Body of pancreas (tissue), 4 donors: ENCODE results near the gene ISCA2.

Experiments used
- POLR2A ChIP-seq, 3 donors: fragments of 450-650 bp; IDR thresholded peaks; one replicate each; pipeline ENCODE4 v1.6.1; 2016; ENCODE audit warnings: antibody characterized with exemption in 3 of 3, mild to moderate bottlenecking in 2 of 3
- TF ChIP-seq, protein P1 (sequence below), 7 experiments: fragments of 450-650 bp in 4 of 7; fragments of 200-600 bp in 3 of 7; sonication (generic) in 3 of 7; IDR thresholded peaks; one replicate each; pipeline ENCODE4 v1.5.1; 2016 to 2019; ENCODE audit warnings: antibody characterized with exemption in 7 of 7

DNA sequence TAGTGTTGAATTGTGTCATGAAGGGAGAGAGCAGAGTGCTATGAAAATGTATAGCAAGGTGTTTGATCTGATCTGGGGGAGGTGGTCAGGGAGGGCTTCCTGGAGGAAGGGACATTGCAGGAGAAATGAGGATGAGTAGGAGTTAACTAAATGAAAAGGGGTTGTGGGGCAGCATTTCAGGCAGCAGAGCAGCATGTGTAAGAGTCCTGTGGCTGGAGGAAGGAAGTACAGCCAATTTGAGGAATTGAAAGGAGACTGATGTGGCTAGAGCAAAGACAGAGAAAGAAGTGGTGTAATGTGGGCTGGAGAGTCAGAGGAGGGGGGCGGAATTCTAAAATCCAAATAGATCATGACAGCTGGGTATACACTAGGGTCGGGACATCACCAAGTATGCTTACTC, 21.0 kb upstream of the ISCA2 start:
- TF ChIP-seq, protein P1, sequence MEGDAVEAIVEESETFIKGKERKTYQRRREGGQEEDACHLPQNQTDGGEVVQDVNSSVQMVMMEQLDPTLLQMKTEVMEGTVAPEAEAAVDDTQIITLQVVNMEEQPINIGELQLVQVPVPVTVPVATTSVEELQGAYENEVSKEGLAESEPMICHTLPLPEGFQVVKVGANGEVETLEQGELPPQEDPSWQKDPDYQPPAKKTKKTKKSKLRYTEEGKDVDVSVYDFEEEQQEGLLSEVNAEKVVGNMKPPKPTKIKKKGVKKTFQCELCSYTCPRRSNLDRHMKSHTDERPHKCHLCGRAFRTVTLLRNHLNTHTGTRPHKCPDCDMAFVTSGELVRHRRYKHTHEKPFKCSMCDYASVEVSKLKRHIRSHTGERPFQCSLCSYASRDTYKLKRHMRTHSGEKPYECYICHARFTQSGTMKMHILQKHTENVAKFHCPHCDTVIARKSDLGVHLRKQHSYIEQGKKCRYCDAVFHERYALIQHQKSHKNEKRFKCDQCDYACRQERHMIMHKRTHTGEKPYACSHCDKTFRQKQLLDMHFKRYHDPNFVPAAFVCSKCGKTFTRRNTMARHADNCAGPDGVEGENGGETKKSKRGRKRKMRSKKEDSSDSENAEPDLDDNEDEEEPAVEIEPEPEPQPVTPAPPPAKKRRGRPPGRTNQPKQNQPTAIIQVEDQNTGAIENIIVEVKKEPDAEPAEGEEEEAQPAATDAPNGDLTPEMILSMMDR (IDR thresholded peaks at IDR 0.05), result no peak
- no peak for TF ChIP-seq POLR2A (IDR thresholded peaks at IDR 0.05)
